GM21381 (cell line): ENCODE results near the gene FETUB.
"Not testable (repeated sequence)": the region's sequence is repeated elsewhere in the genome, so short reads cannot be mapped to it uniquely, and the experiment has no call there.

ENCODE experiments used
- ATAC-seq: cut with Tn5 transposase; IDR thresholded peaks from one replicate; pipeline ENCODE4 v1.9.1; 2021; ENCODE audit warnings: mild to moderate bottlenecking, moderate library complexity; ENCODE audit not compliant: unreplicated experiment

FETUB gene

DNA sequence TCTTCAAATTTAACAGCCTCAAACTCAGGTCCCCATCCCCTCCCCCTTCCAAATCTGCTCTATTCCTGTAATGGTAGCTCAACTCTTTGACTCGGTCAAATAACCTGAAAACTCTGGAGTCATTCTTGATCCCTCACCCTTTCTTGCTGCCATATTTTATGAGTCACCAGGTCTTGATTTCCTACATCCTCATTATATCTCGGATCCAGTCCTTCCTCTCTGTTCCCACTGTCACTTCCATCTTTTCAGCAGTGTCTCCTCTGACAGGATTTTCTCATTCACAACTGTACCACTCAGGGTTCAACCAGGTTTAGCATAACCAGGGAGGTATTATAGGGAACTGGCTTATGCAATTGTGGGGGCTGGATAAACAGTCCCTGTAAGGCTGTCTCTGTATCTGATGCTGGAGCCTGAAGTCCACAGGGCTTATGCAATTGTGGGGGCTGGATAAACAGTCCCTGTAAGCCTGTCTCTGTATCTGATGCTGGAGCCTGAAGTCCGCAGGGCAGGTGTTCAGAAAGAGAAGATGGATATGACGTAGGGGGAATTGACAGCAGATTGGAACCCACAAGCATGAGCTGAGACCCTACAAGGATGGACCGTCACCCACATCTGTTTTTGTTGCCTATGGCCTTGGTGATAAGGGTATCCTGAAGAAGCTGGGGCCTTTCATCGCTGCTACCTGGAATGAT is 9.1 kb upstream of the FETUB start:
- ATAC-seq: no peak

DNA sequence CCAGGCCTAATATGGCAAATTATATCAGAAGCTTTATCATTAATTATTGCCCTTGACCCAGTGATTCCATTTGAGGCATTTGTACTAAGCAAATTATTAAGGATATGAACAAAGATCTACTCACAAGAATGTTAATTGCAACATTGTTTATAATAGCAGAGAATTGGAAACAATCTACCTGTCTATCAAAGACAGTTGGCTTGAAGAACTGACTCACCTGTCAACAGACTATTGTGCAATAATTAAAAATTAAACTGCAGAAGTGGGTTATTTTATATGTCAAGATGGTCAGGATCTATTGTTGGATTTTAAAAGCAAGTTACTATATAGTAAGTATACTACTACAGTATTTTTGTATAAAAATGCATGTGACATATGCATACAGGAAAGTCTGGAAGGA is 6.7 kb upstream of the FETUB start:
- ATAC-seq: no peak

DNA sequence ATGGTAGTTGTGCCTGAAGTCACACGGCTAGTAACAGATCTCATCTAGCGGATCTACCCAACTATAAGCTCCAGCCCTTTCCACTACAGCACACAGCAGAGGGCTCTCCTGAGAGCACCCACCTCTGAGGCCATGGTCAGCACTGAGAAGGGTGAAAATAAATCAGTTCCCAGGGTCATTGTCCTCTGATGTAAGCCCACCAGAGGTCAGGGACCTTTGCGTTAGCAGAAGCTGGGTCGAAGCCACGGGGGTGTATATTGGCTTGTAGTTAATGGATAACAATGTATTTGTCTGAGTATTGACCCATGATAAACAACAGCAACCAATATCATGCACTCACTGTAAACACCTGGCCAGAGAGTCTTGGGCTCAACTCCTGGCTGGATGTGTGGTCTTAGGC is 6.0 kb upstream of the FETUB start:
- not testable (repeated sequence) for ATAC-seq

DNA sequence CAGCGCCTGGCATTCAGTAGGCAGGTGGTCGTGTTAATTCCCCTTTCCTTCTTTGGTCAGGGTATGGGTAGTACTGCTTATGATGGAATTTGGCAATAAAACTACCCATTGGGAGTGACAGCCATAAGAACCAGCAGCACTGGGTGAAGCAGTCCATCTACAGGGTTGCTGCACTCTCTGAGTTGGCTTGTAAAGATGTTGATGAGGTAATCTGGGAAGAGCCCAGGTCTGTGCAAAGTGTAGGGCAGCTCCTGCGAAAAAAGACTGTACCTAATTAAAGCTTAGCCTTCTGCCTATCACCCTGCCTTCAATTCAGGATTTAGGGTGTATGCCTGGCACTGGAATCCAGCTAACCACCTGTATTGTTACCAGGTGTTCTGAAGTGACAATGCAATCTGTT is 4.7 kb upstream of the FETUB start:
- no peak for ATAC-seq

DNA sequence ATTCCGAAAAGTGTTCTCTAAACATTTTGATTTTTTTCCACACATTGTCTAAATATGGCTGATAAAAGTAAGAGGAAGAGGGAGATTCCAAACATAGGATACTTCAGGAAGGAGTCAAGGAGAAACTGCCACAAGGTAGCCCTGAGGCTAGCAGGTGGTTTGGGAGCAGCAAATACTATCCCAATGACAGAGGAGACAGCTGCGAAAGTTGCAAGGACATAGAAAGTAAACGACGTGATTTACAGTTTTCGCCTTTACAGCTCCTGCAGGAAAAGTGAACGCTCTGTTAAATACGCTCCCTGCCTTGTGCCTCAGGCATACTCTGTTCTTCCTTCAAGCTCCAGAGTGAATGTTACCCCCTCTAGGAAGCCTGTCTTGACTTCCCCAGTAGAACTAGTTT is 3.7 kb upstream of the FETUB start:
- ATAC-seq: no peak

DNA sequence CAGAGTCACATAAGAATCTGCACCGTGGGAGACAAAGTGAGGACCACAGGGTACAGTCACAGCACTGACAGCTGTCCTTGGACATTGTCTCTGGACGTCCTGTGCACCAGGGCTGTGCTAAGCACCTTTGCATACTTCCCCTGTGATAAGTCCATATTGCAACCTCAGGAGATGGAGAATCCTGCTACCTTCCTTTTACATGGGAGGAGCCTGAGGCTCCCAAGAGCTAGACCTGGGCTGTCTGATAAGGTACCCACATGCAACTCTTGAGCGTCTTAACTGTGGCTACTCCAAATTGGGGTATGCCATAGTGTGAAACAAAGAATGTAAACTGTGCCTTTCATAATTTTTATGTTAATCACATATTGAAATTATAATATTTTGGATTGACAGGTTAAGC is 2.5 kb upstream of the FETUB start:
- ATAC-seq: no peak

DNA sequence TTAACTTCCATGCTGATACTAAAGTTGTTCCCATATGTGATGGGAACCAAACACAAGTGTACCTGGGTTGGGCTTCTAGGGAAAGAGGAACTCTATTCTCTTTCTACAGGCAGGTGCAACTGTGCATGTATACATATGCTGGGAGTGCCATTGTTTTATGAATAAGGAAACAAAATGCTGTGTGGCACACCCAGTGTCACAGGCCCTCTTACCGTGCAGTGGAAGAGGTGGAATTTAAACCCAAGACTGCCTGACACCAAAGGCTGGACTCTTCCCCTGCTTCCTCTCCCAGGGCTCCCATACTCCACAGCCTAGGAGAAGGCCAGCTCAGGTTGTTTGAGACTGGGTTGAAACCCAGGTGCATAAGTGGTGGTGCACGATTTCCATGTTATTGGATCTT is 1.9 kb upstream of the FETUB start:
- ATAC-seq: no peak

DNA sequence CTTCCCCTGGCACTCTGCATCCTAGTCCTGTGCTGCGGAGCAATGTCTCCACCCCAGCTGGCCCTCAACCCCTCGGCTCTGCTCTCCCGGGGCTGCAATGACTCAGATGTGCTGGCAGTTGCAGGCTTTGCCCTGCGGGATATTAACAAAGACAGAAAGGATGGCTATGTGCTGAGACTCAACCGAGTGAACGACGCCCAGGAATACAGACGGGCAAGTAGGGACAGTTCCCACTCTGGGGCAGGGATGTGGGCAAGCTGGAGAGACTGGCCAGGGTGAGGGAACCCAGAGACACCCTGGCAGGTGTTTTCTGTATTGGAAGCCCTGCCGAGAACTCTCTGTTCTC is 247 bp downstream of the FETUB start:
- ATAC-seq: no peak

DNA sequence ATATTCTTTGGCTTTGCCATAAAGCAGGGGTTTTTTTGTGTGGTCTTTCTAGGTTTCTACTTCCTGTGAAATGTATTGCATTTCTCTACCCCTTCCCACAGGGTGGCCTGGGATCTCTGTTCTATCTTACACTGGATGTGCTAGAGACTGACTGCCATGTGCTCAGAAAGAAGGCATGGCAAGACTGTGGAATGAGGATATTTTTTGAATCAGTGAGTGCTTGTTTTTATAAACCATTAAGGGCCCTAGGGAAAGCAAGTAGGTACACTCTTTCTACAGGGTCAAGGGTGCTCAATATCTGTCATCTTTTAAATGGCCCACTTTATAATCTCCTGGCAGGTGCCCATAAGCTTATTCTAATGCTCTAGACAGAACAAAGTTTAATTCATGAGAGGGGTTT is 730 bp downstream of the FETUB start:
- ATAC-seq: no peak

DNA sequence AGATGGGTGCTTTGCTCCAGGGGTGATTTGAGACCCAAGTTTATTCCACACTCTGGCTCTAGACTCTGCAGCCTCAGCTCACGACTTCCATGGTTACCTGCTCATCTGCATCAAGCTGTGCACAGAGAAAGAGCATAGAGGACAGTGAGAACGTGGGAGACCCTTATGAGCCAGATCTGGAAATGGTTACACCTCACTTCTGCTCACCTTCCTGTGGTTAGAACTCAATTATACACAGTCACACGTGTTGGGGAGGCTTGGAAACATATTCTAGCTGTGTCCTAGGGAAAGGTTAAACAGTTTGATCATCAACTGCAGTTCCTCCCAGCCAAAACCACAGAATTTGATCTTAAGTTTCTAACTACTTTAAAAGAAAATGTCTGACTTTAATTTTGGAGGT is 1.8 kb downstream of the FETUB start:
- no peak for ATAC-seq

DNA sequence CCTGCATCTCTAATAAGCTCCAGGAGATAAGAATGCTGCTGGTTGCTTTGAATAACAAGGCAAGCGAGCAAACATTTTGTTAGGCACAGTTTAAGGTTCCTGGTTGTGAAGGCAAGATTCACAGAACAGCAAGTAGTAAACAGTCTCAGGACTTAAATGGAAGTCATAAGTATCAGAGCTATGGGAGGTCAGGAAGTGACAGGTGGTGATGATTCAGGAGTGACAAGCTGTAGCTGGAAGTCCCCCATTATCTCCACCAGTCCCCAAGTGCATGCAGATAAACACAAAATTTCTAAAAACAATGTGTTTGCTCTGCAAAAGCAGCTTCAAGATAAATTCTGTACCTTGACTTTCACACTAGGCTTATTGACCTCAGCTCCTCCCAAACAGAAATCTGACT is 3.3 kb downstream of the FETUB start:
- ATAC-seq: no peak

DNA sequence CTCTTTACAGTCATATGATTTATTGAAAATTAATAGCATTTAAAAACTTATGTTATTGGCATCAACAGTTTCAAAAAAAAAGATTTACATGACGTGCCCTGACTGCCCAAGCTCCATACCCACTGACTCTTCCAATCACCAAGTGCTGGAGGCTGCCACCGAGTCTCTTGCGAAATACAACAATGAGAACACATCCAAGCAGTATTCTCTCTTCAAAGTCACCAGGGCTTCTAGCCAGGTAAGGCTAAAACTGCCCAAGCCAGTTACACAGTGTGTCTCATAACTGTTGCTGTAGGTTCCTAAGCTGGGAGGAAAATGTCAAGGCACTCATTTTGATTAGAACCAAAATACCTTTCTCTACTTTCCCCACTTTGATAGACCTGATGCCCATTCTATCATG is 4.5 kb downstream of the FETUB start:
- no peak for ATAC-seq

DNA sequence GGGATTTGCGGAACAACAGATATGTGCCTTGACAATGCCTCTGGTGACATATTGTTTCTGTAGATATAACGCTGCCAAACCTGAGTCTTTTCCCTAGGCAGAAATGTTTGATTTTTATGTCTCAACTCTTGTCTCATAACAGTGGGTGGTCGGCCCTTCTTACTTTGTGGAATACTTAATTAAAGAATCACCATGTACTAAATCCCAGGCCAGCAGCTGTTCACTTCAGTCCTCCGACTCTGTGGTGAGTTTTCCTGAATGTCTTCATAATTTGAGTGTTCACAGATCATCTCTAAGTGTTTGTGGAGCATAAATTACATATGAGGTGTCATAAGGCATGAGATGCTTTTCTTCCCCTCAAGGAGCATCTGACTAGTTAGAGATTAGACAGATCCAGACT is 5.9 kb downstream of the FETUB start:
- no peak for ATAC-seq

DNA sequence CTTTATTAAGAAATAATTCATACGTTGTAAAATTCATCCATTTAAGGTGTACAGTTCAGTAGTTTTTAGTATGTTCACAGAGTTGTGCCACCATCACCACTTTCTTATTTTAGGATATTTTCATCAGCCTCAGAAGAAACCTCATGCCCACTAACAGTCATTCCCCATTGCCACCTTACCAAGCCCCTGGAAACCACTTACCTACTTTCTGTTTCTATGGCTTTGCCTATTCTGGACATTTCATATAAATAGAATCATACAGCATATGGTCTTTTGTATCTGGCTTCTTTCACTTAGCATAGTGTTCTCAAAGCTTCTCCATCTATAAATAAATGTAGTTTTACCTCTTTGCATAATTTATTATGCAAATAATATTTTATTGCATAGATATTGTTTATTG is 6.6 kb downstream of the FETUB start:
- no peak for ATAC-seq

DNA sequence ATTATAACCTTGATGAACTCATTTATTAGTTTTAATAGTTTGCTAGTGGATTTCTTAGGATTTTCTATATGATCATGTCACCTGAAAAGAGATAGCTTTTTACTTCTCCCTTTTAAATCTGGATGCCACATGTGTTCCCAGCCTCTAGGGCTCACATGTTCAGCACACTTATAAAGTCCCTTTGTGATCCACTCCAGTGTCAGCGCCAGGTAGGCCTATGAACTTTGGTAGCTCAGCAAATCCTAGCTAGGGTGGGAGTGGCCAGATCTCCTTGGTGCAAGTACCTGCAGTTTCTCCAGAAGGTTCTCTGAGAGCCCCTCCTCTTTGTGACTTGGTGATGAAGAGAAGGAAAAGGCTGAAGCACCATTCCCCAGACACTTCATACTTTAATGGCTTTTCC is 8.7 kb downstream of the FETUB start:
- no peak for ATAC-seq

DNA sequence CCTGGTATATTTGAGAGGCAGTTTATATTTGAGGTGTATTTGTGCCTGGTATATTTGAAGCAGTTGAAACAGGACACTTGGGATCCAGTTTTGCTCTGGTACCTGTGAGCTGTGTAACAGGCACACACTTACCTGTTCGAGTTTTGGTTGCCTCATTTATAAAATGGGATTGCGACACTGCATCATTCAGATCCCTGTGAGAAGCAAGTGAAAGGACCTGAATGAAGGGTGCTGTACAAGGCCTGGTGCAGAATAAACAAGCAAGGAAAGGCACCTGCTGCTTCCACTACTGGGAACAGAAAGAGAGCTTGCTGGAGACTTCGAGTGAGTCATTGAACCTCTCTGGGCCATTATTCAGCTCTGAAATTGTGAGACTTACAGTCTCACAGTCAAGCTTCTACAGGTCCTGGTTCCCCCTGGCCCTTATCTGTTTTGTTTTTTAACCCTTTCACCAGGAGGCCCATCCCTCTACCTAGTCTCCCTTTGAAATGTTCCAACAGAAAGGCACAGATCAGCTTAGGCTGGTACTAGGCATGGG is 11.5 kb downstream of the FETUB start:
- no peak for ATAC-seq

DNA sequence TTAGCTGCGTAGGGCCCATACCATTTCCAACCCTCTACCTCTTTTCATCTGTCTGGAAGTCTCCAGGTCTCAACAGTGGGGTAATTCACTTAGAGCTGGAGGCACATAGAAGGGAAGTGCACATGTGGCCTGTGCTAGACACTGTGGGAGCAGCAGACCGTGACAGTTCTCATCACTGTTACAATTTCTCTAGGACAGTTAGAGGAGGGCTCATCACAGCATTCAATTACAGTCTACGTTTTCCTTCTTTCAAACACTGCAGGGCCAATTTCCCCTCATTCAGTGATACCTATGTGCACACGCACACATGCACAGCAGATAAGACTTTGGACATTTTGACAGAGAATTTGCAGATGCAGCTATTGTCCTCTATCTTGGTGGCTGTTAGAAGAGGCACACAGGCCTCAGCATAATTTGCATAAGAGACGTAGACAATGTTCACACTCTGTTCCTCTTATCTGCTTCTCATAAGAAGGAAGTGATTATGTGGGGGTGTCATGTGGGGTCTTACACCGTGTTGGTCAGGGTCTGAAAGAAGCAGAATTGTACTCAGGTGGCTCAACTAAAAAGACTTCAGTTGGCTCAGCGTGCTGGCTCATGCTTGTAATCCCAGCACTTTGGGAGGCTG is 13.0 kb downstream of the FETUB start:
- ATAC-seq: peak; percentile 95

DNA sequence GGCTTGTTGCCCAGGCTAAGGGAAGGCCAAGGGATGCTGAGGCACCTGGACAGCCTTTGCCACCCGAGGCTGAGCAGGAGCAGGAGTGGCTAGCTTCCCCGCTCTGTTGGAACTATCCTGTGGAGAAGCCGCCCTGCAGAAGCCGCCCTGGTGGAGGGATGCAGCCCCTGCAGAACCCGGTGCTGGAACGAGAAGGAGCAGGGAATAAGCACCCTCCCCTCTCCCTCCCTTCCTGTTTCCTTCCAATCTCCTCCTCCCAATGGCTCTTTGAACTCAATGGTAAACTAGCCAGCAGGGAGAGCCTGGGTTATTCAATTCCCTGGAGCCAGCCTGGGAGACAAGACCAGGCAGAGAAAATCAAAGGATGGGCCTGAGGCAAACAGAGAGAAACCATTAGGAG is 13.8 kb downstream of the FETUB start:
- ATAC-seq: no peak

DNA sequence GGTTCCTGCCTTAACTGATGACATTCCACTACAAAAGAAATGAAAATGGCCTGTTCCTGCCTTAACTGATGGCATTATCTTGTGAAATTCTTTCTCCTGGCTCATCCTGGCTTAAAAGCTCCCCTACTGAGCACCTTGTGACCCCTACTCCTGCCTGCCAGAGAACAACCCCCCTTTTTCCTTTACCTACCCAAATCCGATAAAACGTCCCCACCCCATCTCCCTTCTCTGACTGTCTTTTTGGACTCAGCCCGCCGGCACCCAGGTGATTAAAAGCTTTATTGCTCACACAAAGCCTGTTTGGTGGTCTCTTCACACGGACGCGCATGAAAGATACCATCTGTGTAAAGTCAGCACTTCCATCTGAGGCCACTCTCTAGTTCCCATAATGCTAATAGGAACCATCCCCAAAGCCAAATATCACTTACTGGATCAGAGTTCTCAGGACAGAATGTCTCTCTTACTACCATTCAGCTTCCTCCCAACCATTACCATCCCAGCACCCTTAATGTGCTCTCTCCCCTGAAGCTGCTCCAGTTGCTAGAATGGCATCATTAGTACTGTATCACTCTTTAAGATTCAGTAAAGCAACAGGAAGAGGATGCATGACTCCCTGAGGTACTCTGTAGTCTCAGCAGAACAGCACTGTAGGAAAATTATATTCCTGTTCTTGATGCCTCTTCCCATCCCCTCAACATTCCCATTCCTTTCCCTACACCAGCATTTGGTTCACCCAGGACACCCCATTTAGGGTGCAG is 23.3 kb downstream of the FETUB start:
- no peak for ATAC-seq

DNA sequence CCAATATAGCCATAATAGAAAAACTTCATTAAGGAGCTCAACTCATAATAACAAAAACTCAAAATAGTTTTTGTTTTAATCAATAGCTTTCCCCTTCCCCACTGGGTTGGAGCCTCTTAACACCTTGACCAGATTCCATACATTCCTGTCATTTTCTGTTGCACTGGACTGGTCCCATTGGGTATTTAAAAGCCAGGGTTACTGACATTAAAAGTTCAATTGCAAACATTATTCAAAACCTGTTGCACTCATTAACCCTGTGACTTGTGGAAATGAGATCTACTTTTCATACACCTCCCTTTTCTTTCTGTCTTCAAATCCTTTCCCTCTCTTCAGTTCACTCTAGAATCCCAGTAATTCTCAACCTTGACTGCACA is 23.9 kb downstream of the FETUB start:
- ATAC-seq: no peak

DNA sequence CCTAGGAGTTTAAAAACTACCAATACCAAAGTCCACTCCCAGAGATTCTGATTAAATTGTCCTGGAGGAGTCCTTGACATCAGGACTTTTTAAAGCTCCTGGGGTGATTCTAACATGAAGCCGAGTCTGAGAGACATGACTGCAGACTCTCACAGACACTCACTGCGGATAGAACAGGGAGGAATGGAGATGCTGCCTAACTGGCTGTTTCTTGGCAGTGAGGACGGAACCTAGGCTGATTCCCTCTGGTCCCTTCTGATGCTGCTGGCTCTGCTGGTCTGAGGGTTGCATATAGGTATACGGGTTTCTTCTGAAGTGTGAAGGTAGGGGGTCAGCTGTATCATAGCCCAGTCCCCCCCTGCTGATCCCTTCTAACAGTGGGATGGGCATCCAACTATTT is 24.3 kb downstream of the FETUB start:
- no peak for ATAC-seq

DNA sequence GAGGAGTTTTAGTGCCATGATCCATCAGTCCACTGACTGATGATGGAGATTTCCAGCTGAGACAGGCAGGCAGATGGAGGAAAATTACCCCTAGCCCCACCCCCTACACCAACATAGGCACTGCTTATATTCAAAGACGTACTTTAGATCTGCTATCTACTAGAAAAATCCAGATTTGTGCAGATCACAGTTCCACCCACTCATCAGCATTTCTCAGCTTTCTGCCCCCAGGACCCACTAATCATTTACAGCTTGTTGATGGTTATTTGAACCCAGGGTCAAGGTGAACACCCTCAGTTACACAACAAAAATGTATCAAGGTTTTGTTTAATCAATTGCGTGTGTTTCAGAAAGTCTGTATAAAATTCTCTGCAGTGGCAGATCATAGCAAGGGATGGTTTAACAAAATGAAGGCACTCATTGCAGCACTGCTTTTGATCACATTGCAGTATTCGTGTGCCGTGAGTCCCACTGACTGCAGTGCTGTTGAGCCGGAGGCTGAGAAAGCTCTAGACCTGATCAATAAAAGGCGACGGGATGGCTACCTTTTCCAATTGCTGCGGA is 25.5 kb downstream of the FETUB start, which contains the start of gene HRG:
Gene HRG, plus strand, starts transcription at position 390 of the 564 bp plus-strand sequence. Its CDS starts 18 bp downstream, at position 408.
- ATAC-seq: no peak
